Endothelial cell of umbilical vein (primary cell): ENCODE results near the gene PTPRT.

Experiments used
- CTCF ChIP-seq, 2 donors: IDR thresholded peaks; 1 replicate in 1 of 2; 2 replicates in 1 of 2; pipeline ENCODE4 v1.5.1; 2011; ENCODE audit warnings: low read length in 2 of 2, mild to moderate bottlenecking in 2 of 2, moderate library complexity in 2 of 2, control low read depth in 1 of 2, inconsistent platforms in 1 of 2, low read depth in 1 of 2; ENCODE audit not compliant: insufficient read depth in 1 of 2; ENCODE audit errors: extremely low read depth in 1 of 2
- EZH2 ChIP-seq: IDR thresholded peaks from 2 replicates; pipeline ENCODE4 v1.6.1; 2012; ENCODE audit warnings: borderline replicate concordance, low read depth, mild to moderate bottlenecking, moderate library complexity, low read length, inconsistent platforms; ENCODE audit not compliant: severe bottlenecking
- FOS ChIP-seq: IDR thresholded peaks from 2 replicates; pipeline ENCODE4 v1.6.1; 2011; ENCODE audit warnings: mild to moderate bottlenecking, low read length, moderate library complexity, borderline replicate concordance; ENCODE audit not compliant: insufficient read depth
- GATA2 ChIP-seq: IDR thresholded peaks from 2 replicates; pipeline ENCODE4 v1.7.0; 2011; ENCODE audit warnings: low read depth, mild to moderate bottlenecking, moderate library complexity, mixed read lengths, low read length; ENCODE audit not compliant: insufficient read length, insufficient read depth
- JUN ChIP-seq: IDR thresholded peaks from 2 replicates; pipeline ENCODE4 v1.6.1; 2011; ENCODE audit warnings: borderline replicate concordance, low read depth; ENCODE audit not compliant: insufficient read length, insufficient read depth
- MYC ChIP-seq: IDR thresholded peaks from one replicate; pipeline ENCODE4 v1.6.1; 2011; ENCODE audit warnings: mild to moderate bottlenecking, low read depth, low read length
- POLR2A ChIP-seq: IDR thresholded peaks from 2 replicates; pipeline ENCODE4 v1.6.1; 2012; ENCODE audit warnings: low read depth, mild to moderate bottlenecking, control low read depth, low read length
- POLR2AphosphoS5 ChIP-seq: IDR thresholded peaks from 2 replicates; pipeline ENCODE4 v1.6.1; 2012; ENCODE audit warnings: low read depth, mild to moderate bottlenecking, control low read depth, low read length, moderate library complexity; ENCODE audit not compliant: insufficient read depth
- TF ChIP-seq, protein P1 (sequence below): IDR thresholded peaks from 2 replicates; pipeline ENCODE4 v1.6.1; 2011; ENCODE audit not compliant: insufficient read depth, insufficient read length

GRCh38 chr20:43188234-43188653 is 1.5 kb downstream of the PTPRT start:
- TF ChIP-seq POLR2A (no peak), CTCF (IDR thresholded peaks at IDR 0.05; ENCODE audit: extremely low read depth in 1 of 2, insufficient read depth in 1 of 2, low read depth in 1 of 2, low read length in 2 of 2) (no peak), EZH2 (peak; percentile 51), POLR2AphosphoS5 (no peak), FOS (no peak), GATA2 (no peak), MYC (no peak), JUN (no peak)
- TF ChIP-seq, protein P1, sequence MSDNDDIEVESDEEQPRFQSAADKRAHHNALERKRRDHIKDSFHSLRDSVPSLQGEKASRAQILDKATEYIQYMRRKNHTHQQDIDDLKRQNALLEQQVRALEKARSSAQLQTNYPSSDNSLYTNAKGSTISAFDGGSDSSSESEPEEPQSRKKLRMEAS: no peak
